OCI-LY1 (cell line): ENCODE results near the gene CARMIL1.

Source experiments
- EZH2 ChIP-seq: fragments of 200-600 bp; sonication (generic), shearing (Covaris generic); IDR thresholded peaks from 2 replicates; pipeline ENCODE4 v1.8.0; 2017; ENCODE audit warnings: borderline replicate concordance, mixed run types, mild to moderate bottlenecking, antibody characterized with exemption, low read length, moderate library complexity, mixed read lengths
- TF ChIP-seq, protein P1 (sequence below): fragments of 200-600 bp; sonication (generic), shearing (Covaris generic); IDR thresholded peaks from 2 replicates; pipeline ENCODE4 v1.5.1; 2017; ENCODE audit warnings: mild to moderate bottlenecking, antibody characterized with exemption, low read length, moderate library complexity, mixed read lengths

- TF ChIP-seq, protein P1, sequence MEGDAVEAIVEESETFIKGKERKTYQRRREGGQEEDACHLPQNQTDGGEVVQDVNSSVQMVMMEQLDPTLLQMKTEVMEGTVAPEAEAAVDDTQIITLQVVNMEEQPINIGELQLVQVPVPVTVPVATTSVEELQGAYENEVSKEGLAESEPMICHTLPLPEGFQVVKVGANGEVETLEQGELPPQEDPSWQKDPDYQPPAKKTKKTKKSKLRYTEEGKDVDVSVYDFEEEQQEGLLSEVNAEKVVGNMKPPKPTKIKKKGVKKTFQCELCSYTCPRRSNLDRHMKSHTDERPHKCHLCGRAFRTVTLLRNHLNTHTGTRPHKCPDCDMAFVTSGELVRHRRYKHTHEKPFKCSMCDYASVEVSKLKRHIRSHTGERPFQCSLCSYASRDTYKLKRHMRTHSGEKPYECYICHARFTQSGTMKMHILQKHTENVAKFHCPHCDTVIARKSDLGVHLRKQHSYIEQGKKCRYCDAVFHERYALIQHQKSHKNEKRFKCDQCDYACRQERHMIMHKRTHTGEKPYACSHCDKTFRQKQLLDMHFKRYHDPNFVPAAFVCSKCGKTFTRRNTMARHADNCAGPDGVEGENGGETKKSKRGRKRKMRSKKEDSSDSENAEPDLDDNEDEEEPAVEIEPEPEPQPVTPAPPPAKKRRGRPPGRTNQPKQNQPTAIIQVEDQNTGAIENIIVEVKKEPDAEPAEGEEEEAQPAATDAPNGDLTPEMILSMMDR, result no peak
- no peak for TF ChIP-seq EZH2
Measured at GRCh38 chr6:25303254-25303653, 24.1 kb downstream of the CARMIL1 start.
